ENCODE data around the gene GPA33.

- no peak for TF ChIP-seq CTCF (IDR thresholded peaks at IDR 0.05)
- TF ChIP-seq POLR2A (IDR thresholded peaks at IDR 0.05): no peak
These were observed 67.8 kb downstream of the GPA33 start for GRCh38 chr1:167022384-167022783.
